HCT116 (cell line): ENCODE results near the gene SARS1. TPM values are rescaled to one million over a fixed set of nuclear protein-coding genes. Genes with fewer than 3 reads are reported as not detected.

Source experiments
- ATAC-seq: fragments of 200-7000 bp; cut with Tn5 transposase; 2 replicates; pipeline ENCODE4 v1.9.1; 2020; ENCODE audit warnings: mild to moderate bottlenecking, moderate library complexity
- BruUV-seq: library from RNA; stranded (reverse); fragments of 400-500 nt; replicated peaks from 2 replicates; lab custom pipeline; 2021; lab: Mats Ljungman, UMichigan
- CTCF ChIA-PET: fragments of 300-600 bp; sonication (Branson Sonifier 250); formaldehyde crosslinking; loops from one replicate; lab custom pipeline; 2021; ENCODE audit warnings: antibody characterized with exemption; lab: Charles Lee
- POLR2A ChIA-PET: fragments of 300-600, 350-600 bp; sonication (Branson Sonifier 250); formaldehyde crosslinking; loops from one replicate; lab custom pipeline; 2021; ENCODE audit warnings: antibody characterized with exemption; lab: Charles Lee
- RAD21 ChIA-PET, 2 experiments: fragments of 300-600 bp; sonication (Branson Sonifier 250); formaldehyde crosslinking; loops; one replicate each; lab custom pipeline; 2023; ENCODE audit warnings: low total read pairs in 2 of 2; ENCODE audit not compliant: uncharacterized antibody in 2 of 2, unreplicated experiment in 2 of 2, low non-redundant PET in 1 of 2; lab: Charles Lee
- DNase-seq: peaks from one replicate; pipeline ENCODE4 v3.0.0-alpha.2; 2010; ENCODE audit warnings: low read depth, low spot score
- H2AFZ ChIP-seq: fragments of 200-600 bp; shearing (Covaris generic), sonication (generic); 2 replicates; pipeline ENCODE4 v1.6.1; 2017; ENCODE audit warnings: low read depth, mixed run types, mixed read lengths, antibody characterized with exemption, low read length; ENCODE audit not compliant: poor library complexity, severe bottlenecking
- H3K27ac ChIP-seq: 2 replicates; pipeline ENCODE4 v1.5.1; 2012; ENCODE audit warnings: low read depth, low read length
- H3K27me3 ChIP-seq: fragments of 200-600 bp; sonication (generic); 2 replicates; pipeline ENCODE4 v1.6.1; 2016; ENCODE audit warnings: mixed run types, low read length, mixed read lengths; ENCODE audit not compliant: insufficient read depth
- H3K36me3 ChIP-seq, 2 experiments: fragments of 200-500 bp in 1 of 2; fragments of 200-600 bp in 1 of 2; sonication (Bioruptor generic) in 1 of 2; sonication (generic) in 1 of 2; 2 replicates each; pipeline versions ENCODE4 v1.5.1 to v1.6.1; 2014 to 2016; ENCODE audit warnings: low read length in 2 of 2, inconsistent platforms in 1 of 2, mixed read lengths in 1 of 2, mixed run types in 1 of 2; ENCODE audit not compliant: insufficient read depth in 2 of 2, control insufficient read depth in 1 of 2
- H3K4me1 ChIP-seq, 2 experiments: fragments of 200-600 bp in 1 of 2; sonication (generic) in 1 of 2; 2 replicates each; pipeline versions ENCODE4 v1.5.1 to v1.6.1; 2012 to 2017; ENCODE audit warnings: low read length in 2 of 2, inconsistent platforms in 1 of 2, mild to moderate bottlenecking in 1 of 2, mixed read lengths in 1 of 2, mixed run types in 1 of 2, moderate library complexity in 1 of 2; ENCODE audit not compliant: insufficient read depth in 2 of 2, control insufficient read depth in 1 of 2
- H3K4me2 ChIP-seq: fragments of 200-600 bp; sonication (generic); 2 replicates; pipeline ENCODE4 v1.6.1; 2017; ENCODE audit warnings: mixed run types, low read length, mixed read lengths
- H3K4me3 ChIP-seq, 2 experiments: fragments of 200-600 bp in 1 of 2; sonication (generic) in 1 of 2; replicated peaks in 1 of 2; 2 replicates each; pipeline ENCODE4 v1.5.1; 2011 to 2016; ENCODE audit warnings: low read length in 2 of 2, control low read depth in 1 of 2, low read depth in 1 of 2, mild to moderate bottlenecking in 1 of 2, mixed read lengths in 1 of 2, mixed run types in 1 of 2
- H3K79me2 ChIP-seq: fragments of 200-600 bp; sonication (generic); 2 replicates; pipeline ENCODE4 v1.6.1; 2017; ENCODE audit warnings: mild to moderate bottlenecking, mixed run types, low read length, moderate library complexity, mixed read lengths; ENCODE audit not compliant: insufficient read depth
- H3K9ac ChIP-seq: fragments of 200-600 bp; sonication (generic); 2 replicates; pipeline ENCODE4 v1.6.1; 2016; ENCODE audit warnings: low read length, mixed read lengths
- H3K9me2 ChIP-seq: fragments of 200-600 bp; sonication (generic), shearing (Covaris generic); 2 replicates; pipeline ENCODE4 v1.6.1; 2017; ENCODE audit warnings: mixed run types, mild to moderate bottlenecking, moderate library complexity; ENCODE audit not compliant: insufficient read depth
- H3K9me3 ChIP-seq, 2 experiments: fragments of 200-500 bp in 1 of 2; fragments of 200-600 bp in 1 of 2; sonication (Bioruptor generic) in 1 of 2; sonication (generic) in 1 of 2; 2 replicates each; pipeline ENCODE4 v1.6.1; 2014 to 2017; ENCODE audit warnings: low read length in 2 of 2, mixed read lengths in 2 of 2, inconsistent platforms in 1 of 2, low read depth in 1 of 2, mild to moderate bottlenecking in 1 of 2, mixed run types in 1 of 2, moderate library complexity in 1 of 2; ENCODE audit not compliant: control insufficient read depth in 1 of 2, insufficient read depth in 1 of 2
- H4K20me1 ChIP-seq: fragments of 200-600 bp; sonication (generic), shearing (Covaris generic); 2 replicates; pipeline ENCODE4 v1.6.1; 2017; ENCODE audit warnings: mixed run types, mild to moderate bottlenecking, moderate library complexity; ENCODE audit not compliant: insufficient read depth
- CEBPB ChIP-seq: IDR thresholded peaks from 2 replicates; pipeline ENCODE4 v1.6.1; 2012; ENCODE audit warnings: low read depth
- CTCF ChIP-seq, 3 experiments: fragments of 200-600 bp in 1 of 3; sonication (generic) in 1 of 3; IDR thresholded peaks in 2 of 3; conservative IDR thresholded peaks in 1 of 3; 2 replicates each; pipeline ENCODE4 v1.5.1; 2012 to 2017; ENCODE audit warnings: low read depth in 2 of 3, low read length in 2 of 3, antibody characterized with exemption in 1 of 3, borderline replicate concordance in 1 of 3, control low read depth in 1 of 3, mild to moderate bottlenecking in 1 of 3, mixed read lengths in 1 of 3, mixed run types in 1 of 3, moderate library complexity in 1 of 3; ENCODE audit not compliant: insufficient read depth in 1 of 3
- EZH2 ChIP-seq: fragments of 200-600 bp; sonication (generic); IDR thresholded peaks from 2 replicates; pipeline ENCODE4 v1.6.1; 2017; ENCODE audit warnings: antibody characterized with exemption, mixed run types
- FOSL1 ChIP-seq: IDR thresholded peaks from 2 replicates; pipeline ENCODE4 v1.6.1; 2012; ENCODE audit warnings: low read depth
- JUND ChIP-seq: IDR thresholded peaks from 2 replicates; pipeline ENCODE4 v1.6.1; 2012
- MAX ChIP-seq: IDR thresholded peaks from 2 replicates; pipeline ENCODE4 v1.6.1; 2012
- POLR2A ChIP-seq: IDR thresholded peaks from 2 replicates; pipeline ENCODE4 v1.7.0; 2011; ENCODE audit warnings: borderline replicate concordance; ENCODE audit not compliant: insufficient read depth, insufficient read length; ENCODE audit errors: extremely low read depth
- REST ChIP-seq: IDR thresholded peaks from 2 replicates; pipeline ENCODE4 v1.6.1; 2012; ENCODE audit warnings: low read depth
- TCF7L2 ChIP-seq: IDR thresholded peaks from 2 replicates; pipeline ENCODE4 v1.7.0; 2011; ENCODE audit warnings: borderline replicate concordance, inconsistent platforms; ENCODE audit not compliant: insufficient read depth, insufficient read length; ENCODE audit errors: extremely low read depth
- ZNF274 ChIP-seq: fragments of 200-500 bp; sonication (Bioruptor generic); IDR thresholded peaks from 2 replicates; pipeline ENCODE4 v1.6.1; 2014; ENCODE audit warnings: mild to moderate bottlenecking, low read depth, low read length, inconsistent platforms
- intact Hi-C: fragments of 100-400 bp; cut with micrococcal nuclease; formaldehyde crosslinking; loops from 2 replicates; pipeline ENCODE4 v1.10.0; 2022
- total RNA-seq: library from RNA; stranded (reverse); gene quantifications from one replicate; pipeline ENCODE4 v1.2.1, GENCODE V29; 2021; ENCODE audit not compliant: unreplicated experiment

The SARS1 gene
- total RNA-seq, 1 experiment from 2014 or later: 206 TPM

- TF ChIP-seq CTCF (IDR thresholded peaks at IDR 0.05 in 2 of 3, conservative IDR thresholded peaks at IDR 0.05 in 1 of 3; ENCODE audit: borderline replicate concordance in 1 of 3, insufficient read depth in 1 of 3, low read depth in 2 of 3, low read length in 2 of 3) (no peak), ZNF274 (no peak), TCF7L2 (peak; percentile 35), POLR2A (no peak)
- TF ChIP-seq, all 23 proteins: peak for 8
These were observed 16.3 kb upstream of the SARS1 start (continued) for GRCh38 chr1:109197158-109198042.

- H3K9ac ChIP-seq: peak overlapping the region; percentile 42; the same call in 1 of the 2 replicates
- no peak overlapping the region for H2AFZ ChIP-seq
- H4K20me1 ChIP-seq: no peaks in the 10 kb centered on the region
- no peak for DNase-seq
- H3K27ac ChIP-seq: peak overlapping the region; percentile 32; the same call in 1 of the 2 replicates
- BruUV-seq: no TSS peak
- no peaks in the 10 kb centered on the region for H3K9me3 ChIP-seq
- CTCF ChIA-PET: interaction anchor here (1.3 to 1.6 kb wide), 5 partner anchors 9 to 98 kb away, joined by 3 to 8 read pairs (median 4); partner anchors contain the start of gene CELSR2
- intact Hi-C loops: no loop called here
- H3K4me2 ChIP-seq: peak overlapping the region; percentile 78
- POLR2A ChIA-PET: interaction anchor here (0.7 to 1.1 kb wide), 3 partner anchors 16 to 506 kb away, joined by 3 read pairs; partner anchors contain the start of gene PRPF38B
- peak overlapping the region in 1 of 2 experiments; percentile 38; a peak in 1 of 4 replicates for H3K4me3 ChIP-seq
- no peaks in the 10 kb centered on the region for H3K79me2 ChIP-seq
- no peaks in the 10 kb centered on the region for H3K27me3 ChIP-seq
- ATAC-seq: peak; percentile 44
- H3K36me3 ChIP-seq: no peaks in the 10 kb centered on the region
- no peak for TF ChIP-seq EZH2
- 0 out of 2 replicates have a peak, but pooled peaks have one; percentile 28 for TF ChIP-seq FOSL1
- peak; percentile 18; the same call in 1 of the 2 replicates for TF ChIP-seq JUND
- TF ChIP-seq MAX: no peak
- TF ChIP-seq CEBPB: peak; percentile 22; the same call in 1 of the 2 replicates
- no peak for TF ChIP-seq REST
- H3K4me1 ChIP-seq: peaks cover 18 to 43% of the 10 kb centered on the region in 2 experiments
- H3K9me2 ChIP-seq: no peaks in the 10 kb centered on the region
- RAD21 ChIA-PET: no interaction called here
These were observed 15.5 kb upstream of the SARS1 start for GRCh38 chr1:109198043-109198695.
